Right cardiac atrium (tissue), 5 donors: ENCODE data around the gene SAMM50. TPM values are rescaled to one million over a fixed set of nuclear protein-coding genes. Genes with fewer than 3 reads are reported as not detected.

Source experiments
- ATAC-seq, 2 donors: fragments of 200-7000 bp; cut with Tn5 transposase; one replicate each; pipeline versions ENCODE4 v1.8.0 to v1.9.1; 2020; ENCODE audit warnings: moderate library complexity in 2 of 2, mild to moderate bottlenecking in 1 of 2
- DNase-seq, 3 donors: peaks; one replicate each; pipeline ENCODE4 v3.0.0-alpha.2; 2020
- H3K27ac ChIP-seq: one replicate; pipeline ENCODE4 v1.5.1; 2013; ENCODE audit warnings: mild to moderate bottlenecking, low read length, control low read depth, moderate library complexity
- H3K27me3 ChIP-seq: one replicate; pipeline ENCODE4 v1.6.1; 2013; ENCODE audit not compliant: control insufficient read depth, insufficient read depth
- H3K4me1 ChIP-seq: one replicate; pipeline ENCODE4 v1.6.1; 2013; ENCODE audit warnings: low read length; ENCODE audit not compliant: control insufficient read depth, insufficient read depth
- H3K4me3 ChIP-seq: one replicate; pipeline ENCODE4 v1.5.1; 2013; ENCODE audit warnings: low read length, control low read depth
- H3K9me3 ChIP-seq: one replicate; pipeline ENCODE4 v1.6.1; 2013; ENCODE audit warnings: low read length; ENCODE audit not compliant: control insufficient read depth
- WGBS: extraction: QIAGEN DNeasy Blood & Tissue Kit; methylation state at CpG from one replicate; pipeline ENCODE4 v1.1.7; 2013; 5-methylcytosine and 5-hydroxymethylcytosine counted together
- intact Hi-C, 4 donors: fragments of 100-400 bp; cut with DNase I; formaldehyde crosslinking; loops; one replicate each; pipeline versions ENCODE4 v1.11.0 to v1.14.0; 2022 to 2023
- polyA plus RNA-seq: library from polyadenylated mRNA; stranded (reverse); fragments of 200-250 nt; gene quantifications from one replicate; pipeline ENCODE4 v1.2.3, GENCODE V29; 2013
- total RNA-seq, 4 donors: library from RNA; stranded (reverse); fragmentation: NEBNext Ultra II Directional; extraction: Animal tissue kit (Norgen Biotek cat#: 25700); gene quantifications; one replicate each; pipeline ENCODE4 v1.2.1, GENCODE V29; 2021
- donor health status: healthy with polysubstance abuse.
- donor health status: DM: no; HTN: yes; CAD: no.
- donor health status: DM: no; HTN: no; CAD: no.
- donor health status: DM: no; HTN: yes; CAD: no; lungs with severe emphysema.
- donor health status: DM: yes; HTN: yes; CAD: no.

The SAMM50 gene
- total and polyA plus RNA-seq, 5 donors, result 48.0 to 65.3 (median 60.6) TPM

- Histone ChIP-seq H3K9me3 (no peaks in the 10 kb centered on the region), H3K4me1 (no peaks in the 10 kb centered on the region), H3K27me3 (no peaks in the 10 kb centered on the region), H3K4me3 (no peak overlapping the region), H3K27ac (no peak overlapping the region)
- intact Hi-C loops, result no loop called here
- 96% methylated on average over 7 of the region's 7 CpGs for WGBS
- DNase-seq (no peak), ATAC-seq (no peak)
These were observed 13.4 kb downstream of the SAMM50 start for GRCh38 chr22:43968614-43969013.

GRCh38 chr22:43969021-43969878 lies 14.0 kb downstream of the SAMM50 start:
- Histone ChIP-seq H3K9me3 (no peaks in the 10 kb centered on the region), H3K4me3 (no peak overlapping the region), H3K27ac (no peak overlapping the region), H3K4me1 (no peaks in the 10 kb centered on the region), H3K27me3 (no peaks in the 10 kb centered on the region)
- WGBS, result 89% methylated on average over 19 of the region's 19 CpGs
- no peak for DNase-seq
- intact Hi-C loops, result no loop called here
- peak in 1 of 2 donors; percentile 21 for ATAC-seq

GRCh38 chr22:43969989-43970755 lies 14.9 kb downstream of the SAMM50 start:
- intact Hi-C loops, result no loop called here
- Histone ChIP-seq H3K27ac (no peak overlapping the region), H3K4me3 (no peak overlapping the region), H3K27me3 (no peaks in the 10 kb centered on the region), H3K4me1 (no peaks in the 10 kb centered on the region), H3K9me3 (no peaks in the 10 kb centered on the region)
- WGBS, result 87% methylated on average over 8 of the region's 8 CpGs
- ATAC-seq, result peak in 1 of 2 donors; percentile 19
- DNase-seq, result no peak

- no peaks in the 10 kb centered on the region for H3K27me3 ChIP-seq
- DNase-seq (no peak), ATAC-seq (no peak)
- H3K4me1 ChIP-seq, result no peaks in the 10 kb centered on the region
- WGBS, result 91% methylated on average over 8 of the region's 8 CpGs
- no peak overlapping the region for H3K27ac ChIP-seq
- intact Hi-C loops, result no loop called here
- no peaks in the 10 kb centered on the region for H3K9me3 ChIP-seq
- H3K4me3 ChIP-seq, result no peak overlapping the region
These were observed 15.9 kb downstream of the SAMM50 start for GRCh38 chr22:43971112-43971511.

DNA sequence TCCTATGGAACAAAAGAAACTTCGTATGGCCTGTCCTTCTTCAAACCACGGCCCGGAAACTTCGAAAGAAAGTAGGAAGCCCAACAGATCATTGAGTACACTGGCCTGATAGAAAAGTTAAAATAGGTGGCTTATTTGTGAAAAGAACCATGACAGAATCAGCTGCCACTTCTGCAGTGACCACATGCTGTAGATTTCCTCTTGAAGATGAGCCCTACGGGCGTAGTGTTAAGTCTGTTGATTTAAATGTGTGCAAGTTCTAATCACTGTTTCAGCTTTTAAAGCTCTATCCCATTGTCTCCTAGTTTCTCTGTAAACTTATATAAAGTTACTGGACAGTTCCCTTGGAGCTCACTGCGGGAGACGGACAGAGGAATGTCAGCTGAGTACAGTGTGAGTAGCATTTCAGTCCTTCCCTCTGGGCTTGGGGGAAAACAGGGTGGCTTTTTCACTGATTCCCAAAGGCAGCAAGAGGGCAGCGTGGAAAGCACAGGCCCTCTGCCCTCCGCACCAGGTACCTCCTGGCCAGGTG lies 17.8 kb downstream of the SAMM50 start:
- no peaks in the 10 kb centered on the region for H3K27me3 ChIP-seq
- ATAC-seq (no peak), DNase-seq (no peak)
- H3K9me3 ChIP-seq, result no peaks in the 10 kb centered on the region
- intact Hi-C loops, result no loop called here
- no peaks in the 10 kb centered on the region for H3K4me1 ChIP-seq
- no peak overlapping the region for H3K4me3 ChIP-seq
- no peak overlapping the region for H3K27ac ChIP-seq
- WGBS, result 94% methylated on average over 10 of the region's 10 CpGs

DNA sequence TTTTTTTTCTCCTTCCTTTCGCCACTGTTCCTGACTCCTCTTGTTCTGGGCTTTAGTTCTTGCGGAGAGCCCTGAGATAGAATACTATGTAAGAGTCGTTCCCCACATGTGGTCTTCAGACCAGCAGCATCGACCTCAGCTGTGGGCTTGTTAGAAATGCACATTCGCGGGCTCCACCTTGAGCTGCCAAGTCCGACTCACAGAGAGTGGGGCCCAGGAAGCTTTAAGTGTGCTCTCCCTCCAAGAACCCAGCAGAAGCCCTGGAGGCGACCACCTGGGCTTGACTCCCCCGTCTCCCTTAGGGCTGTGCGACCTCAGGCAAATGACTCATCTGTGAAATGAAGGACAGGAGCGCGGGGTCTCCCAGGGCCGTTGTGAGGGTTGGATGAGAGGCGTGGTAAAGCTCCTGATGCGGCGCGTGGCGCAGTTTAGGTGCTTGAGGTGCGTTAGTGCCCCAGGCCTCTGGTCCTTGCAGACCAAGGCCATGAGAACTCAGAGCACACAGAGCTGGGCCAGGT lies 18.8 kb downstream of the SAMM50 start:
- no peaks in the 10 kb centered on the region for H3K9me3 ChIP-seq
- no peak for DNase-seq
- H3K4me3 ChIP-seq, result no peak overlapping the region
- intact Hi-C loops, result no loop called here
- H3K27me3 ChIP-seq, result no peaks in the 10 kb centered on the region
- 90% methylated on average over 19 of the region's 19 CpGs for WGBS
- no peak overlapping the region for H3K27ac ChIP-seq
- ATAC-seq, result no peak
- H3K4me1 ChIP-seq, result no peaks in the 10 kb centered on the region

- no peaks in the 10 kb centered on the region for H3K4me1 ChIP-seq
- H3K27ac ChIP-seq, result no peak overlapping the region
- DNase-seq, result no peak
- no peaks in the 10 kb centered on the region for H3K9me3 ChIP-seq
- WGBS, result 71% methylated on average over 4 of the region's 4 CpGs
- no peak overlapping the region for H3K4me3 ChIP-seq
- intact Hi-C loops, result no loop called here
- ATAC-seq, result no peak
- no peaks in the 10 kb centered on the region for H3K27me3 ChIP-seq
These were observed 19.8 kb downstream of the SAMM50 start for GRCh38 chr22:43975041-43975440.

DNA sequence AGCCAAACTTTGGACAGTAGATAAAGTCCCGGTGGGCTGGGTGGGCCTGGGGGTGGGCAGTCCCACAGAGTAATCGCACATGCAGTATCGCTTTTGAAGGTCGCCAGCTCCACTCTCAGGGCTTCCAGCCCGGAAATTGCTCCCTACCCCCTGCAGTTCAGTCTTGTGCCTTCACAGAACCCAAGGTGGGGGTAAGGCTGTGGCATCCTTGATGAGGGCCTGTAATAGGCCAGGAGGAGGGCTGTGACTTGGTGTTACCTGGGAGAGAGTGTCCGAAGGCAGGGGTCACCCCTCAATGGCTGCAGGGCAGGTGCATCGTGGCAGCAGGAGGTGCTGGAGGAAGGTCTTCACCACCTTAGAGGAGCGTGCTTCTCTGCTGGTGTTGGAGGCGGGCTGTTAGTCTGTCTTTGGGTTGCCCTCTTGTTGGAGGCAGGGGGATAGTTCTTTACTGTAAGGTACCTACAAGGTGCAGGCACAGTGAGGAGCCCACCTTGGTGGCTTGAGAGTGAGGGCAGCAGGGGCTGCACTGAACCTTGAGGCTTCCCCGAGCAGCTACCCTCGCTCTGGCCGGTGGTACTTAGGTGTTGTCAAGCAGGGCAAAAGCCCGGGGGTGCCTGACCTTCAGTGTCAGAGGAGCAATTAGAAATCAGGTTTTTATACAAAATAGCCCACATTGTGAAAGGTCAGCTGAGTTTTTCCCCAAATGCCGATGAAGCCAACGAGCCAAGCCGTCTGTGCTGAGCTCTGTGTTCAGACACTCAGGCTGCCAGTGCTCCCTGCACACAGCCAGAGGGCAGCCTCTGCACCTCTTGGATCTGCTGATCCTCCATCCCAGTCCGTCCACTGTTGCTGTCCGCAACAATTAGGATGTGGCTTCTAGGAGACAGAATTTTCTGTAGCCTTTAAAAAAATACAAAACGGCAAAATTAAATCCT lies 21.9 kb downstream of the SAMM50 start:
- 87% methylated on average over 19 of the region's 19 CpGs for WGBS
- no peak overlapping the region for H3K27ac ChIP-seq
- DNase-seq (peak in 1 of 3 donors; percentile 11), ATAC-seq (no peak)
- H3K4me3 ChIP-seq, result no peak overlapping the region
- H3K27me3 ChIP-seq, result no peaks in the 10 kb centered on the region
- H3K4me1 ChIP-seq, result no peaks in the 10 kb centered on the region
- intact Hi-C loops, result no loop called here
- H3K9me3 ChIP-seq, result no peaks in the 10 kb centered on the region

- no peak for DNase-seq
- intact Hi-C loops, result no loop called here
- no peak overlapping the region for H3K27ac ChIP-seq
- no peaks in the 10 kb centered on the region for H3K27me3 ChIP-seq
- H3K4me1 ChIP-seq, result no peaks in the 10 kb centered on the region
- H3K4me3 ChIP-seq, result no peak overlapping the region
- WGBS, result 95% methylated on average over 4 of the region's 4 CpGs
- ATAC-seq, result no peak
- no peaks in the 10 kb centered on the region for H3K9me3 ChIP-seq
These were observed 23.3 kb downstream of the SAMM50 start for GRCh38 chr22:43978558-43978957.

DNA sequence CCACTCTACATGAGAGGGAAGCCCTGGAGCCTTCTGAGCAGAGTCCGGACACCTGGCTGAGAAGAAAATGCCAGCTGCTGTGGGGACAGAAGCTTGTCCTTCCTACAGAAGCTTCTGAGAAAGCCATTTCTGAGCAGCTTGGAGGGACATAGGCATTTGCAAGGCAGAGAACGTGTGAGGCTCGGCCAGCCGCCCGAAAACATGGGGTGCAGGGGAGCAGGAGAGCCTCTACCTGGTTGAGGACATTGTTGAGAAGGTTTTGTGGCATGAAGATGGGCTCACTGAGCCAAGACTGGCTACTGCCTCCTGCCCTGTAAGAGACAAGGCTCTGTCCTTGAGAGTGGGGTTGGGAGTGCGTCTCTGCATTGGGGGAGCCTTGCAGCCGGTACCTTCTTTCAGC lies 25.3 kb downstream of the SAMM50 start:
- ATAC-seq (no peak), DNase-seq (no peak)
- Histone ChIP-seq H3K27ac (no peak overlapping the region), H3K4me1 (no peaks in the 10 kb centered on the region), H3K27me3 (no peaks in the 10 kb centered on the region), H3K4me3 (no peak overlapping the region), H3K9me3 (no peaks in the 10 kb centered on the region)
- intact Hi-C loops, result no loop called here
- 97% methylated on average over 7 of the region's 7 CpGs for WGBS
